Measurements from ENCODE around the gene TCF4.

The TCF4 gene

DNA sequence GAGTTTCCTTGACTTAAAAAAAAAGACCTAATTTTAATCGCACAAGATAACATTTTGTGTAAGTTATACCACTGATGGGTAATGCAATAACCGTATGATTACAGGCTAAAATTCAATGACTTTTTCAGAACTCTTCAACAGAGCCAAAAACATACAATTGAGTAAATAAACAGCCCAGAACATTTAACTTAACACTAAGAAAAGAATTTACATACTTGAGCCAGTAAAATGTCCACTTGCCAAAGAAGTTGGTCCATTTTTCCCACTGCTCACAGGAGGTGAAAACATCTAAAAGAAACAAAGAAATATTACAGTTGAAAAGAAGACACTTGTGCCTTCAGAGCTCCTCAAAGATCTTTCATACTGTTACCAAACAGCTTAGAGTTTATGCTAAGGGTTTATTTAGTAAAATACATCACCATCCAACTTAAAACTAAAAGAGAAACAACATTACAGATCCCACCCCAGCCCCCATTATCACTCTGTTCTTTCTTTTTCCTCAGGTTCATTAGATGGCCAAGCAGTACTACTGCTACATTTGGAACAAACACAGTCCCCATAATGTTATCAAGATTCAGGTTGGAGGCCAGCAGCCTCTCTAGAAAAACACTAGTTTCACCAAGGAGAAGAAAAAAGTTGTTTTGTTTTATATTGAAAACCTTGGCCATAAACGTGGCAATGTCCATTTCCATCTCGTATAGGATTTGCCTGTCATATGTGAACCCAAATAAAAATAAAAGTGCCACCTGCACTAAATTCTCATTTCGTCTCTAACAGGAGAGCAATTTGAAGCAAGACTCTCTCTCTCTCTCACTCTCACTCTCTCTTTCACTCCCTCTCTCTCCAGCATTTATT is 2.7 kb downstream of the TCF4 start:
- DNase-seq, result no peak

DNA sequence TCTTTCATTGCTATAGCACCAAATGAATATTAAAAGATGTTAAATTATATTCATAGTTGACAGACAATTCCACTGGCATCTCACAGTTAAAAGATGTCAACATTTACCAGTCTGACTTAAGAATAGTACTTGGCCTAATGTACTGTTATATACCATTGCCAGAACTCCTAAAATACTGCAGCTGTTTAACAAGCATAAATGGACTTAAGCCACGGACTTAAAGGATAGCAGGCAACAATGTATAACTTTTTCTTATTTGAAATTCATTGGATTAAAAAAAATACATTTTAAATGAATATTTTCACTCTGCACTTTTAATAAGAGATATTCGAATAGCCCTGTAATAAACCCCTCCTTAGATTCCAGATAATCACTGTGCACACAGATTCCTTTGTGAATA is 3.8 kb downstream of the TCF4 start:
- DNase-seq, result no peak

- DNase-seq, result no peak
These were observed 5.7 kb downstream of the TCF4 start for GRCh38 chr18:55582325-55582724.

DNA sequence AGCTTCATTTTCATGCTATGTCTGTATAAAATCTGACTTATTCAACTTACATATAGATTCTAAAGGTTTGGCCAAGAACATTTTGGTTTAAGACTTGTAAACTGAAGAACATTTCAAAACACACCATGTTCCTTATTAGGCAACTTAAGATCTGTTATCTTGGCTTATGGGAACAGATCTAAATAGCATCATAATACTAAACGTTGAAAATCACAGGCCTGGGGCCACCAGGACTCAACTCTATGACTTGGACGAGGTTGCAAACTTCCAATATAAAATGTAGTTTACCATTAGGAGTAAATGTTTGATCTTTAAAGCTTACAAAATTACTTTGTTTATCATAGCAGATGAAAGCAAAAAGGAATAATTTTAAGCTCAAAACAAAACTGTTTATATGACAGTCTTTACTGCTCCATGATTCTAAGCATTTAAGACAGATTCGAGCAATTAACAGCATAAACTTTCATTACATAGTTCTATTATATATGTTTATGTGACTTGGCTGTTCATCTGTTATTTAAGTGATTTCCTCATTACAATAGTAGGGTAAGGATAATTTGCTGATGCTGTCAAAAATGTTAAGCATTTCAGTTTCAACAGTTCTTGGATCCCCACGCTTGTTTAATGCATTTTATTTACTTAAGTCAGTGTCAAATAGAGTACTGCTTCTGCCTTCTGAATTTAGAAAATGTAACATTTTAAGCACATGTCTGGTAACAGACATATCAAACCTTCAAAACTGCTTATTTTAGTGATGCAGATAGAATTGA is 8.3 kb downstream of the TCF4 start:
- no peak for DNase-seq

GRCh38 chr18:55577812-55578539 is 10.0 kb downstream of the TCF4 start:
- DNase-seq, result no peak

GRCh38 chr18:55576001-55576400 is 12.0 kb downstream of the TCF4 start:
- DNase-seq, result no peak

- no peak for DNase-seq
These were observed 12.9 kb downstream of the TCF4 start for GRCh38 chr18:55575066-55575465.

DNA sequence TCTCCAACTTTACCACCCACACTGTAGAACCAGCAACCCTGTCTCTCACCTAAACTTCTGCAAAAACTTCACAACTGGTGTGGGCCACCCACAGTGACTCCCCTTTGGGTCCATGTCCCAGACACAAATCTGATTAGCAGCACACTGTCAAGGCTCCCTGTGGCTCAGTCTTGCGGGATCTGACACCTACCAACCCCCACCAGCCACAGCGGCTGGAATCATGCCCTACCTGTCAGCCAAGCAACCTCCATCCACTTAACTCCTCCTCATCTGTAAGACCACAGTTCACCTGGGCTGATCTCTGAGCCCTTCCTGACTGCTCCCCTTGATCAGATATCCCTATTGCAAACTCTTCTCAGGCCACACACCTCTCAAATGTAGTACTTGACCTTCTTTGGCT is 14.6 kb downstream of the TCF4 start:
- no peak for DNase-seq

DNA sequence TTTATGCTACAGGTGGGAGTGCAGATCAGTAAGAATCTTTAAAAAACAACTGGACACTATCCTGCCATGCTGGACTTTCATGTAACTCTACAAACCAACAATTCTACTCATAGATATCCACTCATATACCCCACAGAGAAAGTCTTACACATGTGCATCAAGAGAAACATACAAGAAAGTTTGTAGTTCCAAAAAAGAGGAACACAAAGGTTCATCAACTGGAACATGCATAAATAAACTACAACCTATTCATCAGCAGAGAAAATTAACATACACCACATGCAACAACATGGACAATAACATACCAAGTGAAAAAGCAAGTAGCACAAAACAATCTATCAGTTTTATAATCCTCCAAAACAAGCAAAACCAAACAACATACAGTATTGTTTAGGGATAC is 17.0 kb downstream of the TCF4 start:
- DNase-seq, result no peak

DNA sequence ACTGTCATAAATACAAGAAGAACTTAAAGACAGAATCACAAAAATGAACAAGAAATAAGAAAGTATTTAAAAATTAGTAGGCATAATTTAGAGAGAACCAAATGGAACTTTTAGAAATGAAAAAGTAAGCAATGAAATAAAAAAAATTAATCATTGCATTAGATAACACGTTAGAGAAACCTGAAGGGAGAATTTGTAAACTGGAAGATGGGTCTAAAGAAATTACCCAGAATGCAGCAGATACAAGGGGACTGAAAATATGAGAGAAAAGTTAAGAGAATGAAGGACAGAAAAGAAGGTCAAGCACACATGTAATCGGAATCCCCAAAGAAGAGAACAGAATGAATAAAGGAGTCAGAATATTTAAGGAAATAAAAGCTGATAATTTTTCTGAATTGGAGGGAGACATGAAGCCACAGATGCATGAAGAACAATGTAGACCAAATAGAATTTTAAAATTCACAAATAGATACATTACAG is 21.5 kb downstream of the TCF4 start:
- DNase-seq, result no peak

GRCh38 chr18:55559739-55560138 is 28.3 kb downstream of the TCF4 start:
- DNase-seq, result no peak

DNA sequence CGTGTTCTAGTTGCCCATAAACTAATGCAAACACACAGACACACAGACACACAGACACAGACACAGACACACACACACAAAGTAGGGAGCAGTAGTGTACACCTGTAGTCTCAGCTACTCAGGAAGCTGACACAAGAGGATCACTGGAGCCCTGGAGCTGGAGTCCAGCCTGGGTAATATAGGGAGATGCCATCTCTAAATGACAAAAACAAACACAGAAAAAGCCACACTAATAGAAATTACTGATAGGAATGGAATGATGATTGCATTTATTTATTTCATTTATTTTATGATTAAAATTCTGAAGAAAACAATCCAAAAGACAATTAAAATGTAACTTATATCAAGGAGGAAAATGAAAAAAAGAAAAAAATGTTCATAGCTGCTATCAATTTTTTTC is 30.8 kb downstream of the TCF4 start:
- no peak for DNase-seq

DNA sequence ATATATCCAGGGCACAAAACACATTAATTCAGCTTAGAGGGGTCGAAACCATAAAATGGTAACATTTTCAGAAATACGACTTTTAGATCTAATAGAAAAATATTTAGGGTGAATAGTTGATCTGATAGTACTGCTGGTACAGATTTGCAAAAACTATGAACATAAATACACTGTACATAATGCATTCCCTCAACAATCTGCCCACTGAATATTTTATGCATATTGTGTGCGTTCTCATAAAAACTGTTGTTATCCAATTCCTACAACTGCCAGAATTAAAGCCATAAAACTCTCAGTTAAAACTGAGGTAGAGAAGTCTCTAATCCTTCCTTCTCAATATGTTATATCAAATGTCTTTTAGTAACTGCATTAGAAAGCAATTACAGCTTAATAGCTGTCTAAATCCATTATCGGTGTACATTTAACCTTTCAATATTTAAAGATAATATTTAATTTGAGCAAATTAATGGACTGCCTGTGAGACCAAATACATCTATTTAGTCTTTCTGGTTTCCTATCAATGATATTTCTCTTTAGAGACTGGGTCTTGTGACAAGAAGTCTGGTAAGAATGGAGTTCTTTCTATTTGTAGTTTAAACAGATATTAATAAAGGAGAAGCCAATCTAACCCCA is 32.5 kb downstream of the TCF4 start:
- DNase-seq, result no peak

- DNase-seq, result no peak
These were observed 35.3 kb downstream of the TCF4 start for GRCh38 chr18:55552526-55553189.

- no peak for DNase-seq
These were observed 36.8 kb downstream of the TCF4 start for GRCh38 chr18:55551227-55551626.

DNA sequence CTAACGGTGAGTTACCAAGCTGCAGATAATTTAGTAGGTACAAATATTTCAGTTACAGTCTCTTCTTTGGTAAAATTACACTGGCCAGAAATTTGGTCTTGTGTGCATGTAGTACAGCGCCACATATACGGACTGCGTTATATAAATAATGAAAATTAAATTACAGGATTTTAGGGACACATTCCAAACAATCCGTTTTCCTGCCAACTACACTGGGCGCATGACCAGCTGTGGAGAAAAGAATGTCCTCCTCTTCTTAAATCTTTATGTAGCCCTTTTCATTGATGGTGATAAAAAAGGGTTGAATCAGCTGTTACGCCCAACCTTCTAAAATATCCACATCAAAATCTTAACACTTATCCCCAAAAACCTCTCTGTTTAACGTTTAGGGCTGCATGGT is 37.5 kb downstream of the TCF4 start:
- DNase-seq, result no peak

GRCh38 chr18:55549474-55550104 is 38.4 kb downstream of the TCF4 start:
- DNase-seq, result no peak

- DNase-seq, result no peak
These were observed 40.3 kb downstream of the TCF4 start for GRCh38 chr18:55547705-55548056.

DNA sequence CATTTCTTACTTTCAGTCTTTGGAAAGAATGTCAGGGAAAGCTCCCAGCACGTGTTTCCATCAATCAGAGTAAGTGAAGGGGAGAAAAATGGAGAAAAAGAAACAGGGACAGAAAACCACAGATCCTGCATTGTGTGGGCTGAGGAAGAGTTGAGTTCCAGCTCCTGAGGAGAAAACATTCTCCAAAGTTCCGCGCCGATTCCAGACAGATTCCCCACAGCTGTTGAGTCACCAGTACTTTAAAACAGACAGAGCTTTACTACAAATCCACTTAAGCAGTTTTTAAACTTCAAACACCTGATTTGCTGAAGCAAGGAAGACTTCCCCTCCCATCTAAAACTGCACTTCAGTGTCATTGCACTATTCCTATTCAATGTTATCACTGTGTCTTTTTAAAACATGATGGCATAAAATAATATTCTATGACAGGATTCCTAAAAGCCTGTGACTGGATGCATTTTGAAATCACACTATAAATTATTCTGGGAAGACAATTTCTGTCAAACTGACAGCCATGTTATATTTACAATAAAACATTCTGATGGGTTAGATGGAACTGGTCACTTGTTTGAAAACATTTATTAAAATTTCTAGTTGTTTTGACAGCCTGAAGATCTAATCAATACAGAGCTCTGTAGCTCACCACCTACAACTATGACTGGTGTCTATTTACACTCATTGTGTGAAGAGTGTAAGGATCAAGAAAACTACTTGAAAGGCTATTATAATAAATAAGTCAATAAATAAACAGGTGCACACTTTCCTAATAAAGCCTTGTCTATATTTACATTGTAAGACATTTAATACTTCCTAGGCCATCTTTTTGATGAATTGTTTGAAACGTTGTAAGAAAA is 40.9 kb downstream of the TCF4 start:
- no peak for DNase-seq

DNA sequence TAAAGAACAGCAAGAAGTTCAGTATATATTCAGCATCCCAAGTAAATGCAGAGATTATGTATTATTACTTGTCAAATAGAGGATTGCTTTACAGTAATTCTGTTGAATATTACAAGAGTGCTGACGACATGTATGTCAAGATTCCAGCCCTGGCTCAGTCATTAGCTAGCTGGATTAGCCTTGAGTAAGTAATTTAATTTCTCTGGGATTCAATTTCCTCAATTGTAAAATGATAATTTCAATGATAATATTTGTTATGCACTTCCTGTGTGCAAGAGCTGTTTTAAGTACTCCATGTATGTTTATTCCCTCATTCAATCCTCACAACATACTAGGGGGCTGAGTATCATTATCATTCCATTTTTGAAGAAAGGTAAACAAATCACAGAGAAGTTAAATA is 44.0 kb downstream of the TCF4 start:
- no peak for DNase-seq

DNA sequence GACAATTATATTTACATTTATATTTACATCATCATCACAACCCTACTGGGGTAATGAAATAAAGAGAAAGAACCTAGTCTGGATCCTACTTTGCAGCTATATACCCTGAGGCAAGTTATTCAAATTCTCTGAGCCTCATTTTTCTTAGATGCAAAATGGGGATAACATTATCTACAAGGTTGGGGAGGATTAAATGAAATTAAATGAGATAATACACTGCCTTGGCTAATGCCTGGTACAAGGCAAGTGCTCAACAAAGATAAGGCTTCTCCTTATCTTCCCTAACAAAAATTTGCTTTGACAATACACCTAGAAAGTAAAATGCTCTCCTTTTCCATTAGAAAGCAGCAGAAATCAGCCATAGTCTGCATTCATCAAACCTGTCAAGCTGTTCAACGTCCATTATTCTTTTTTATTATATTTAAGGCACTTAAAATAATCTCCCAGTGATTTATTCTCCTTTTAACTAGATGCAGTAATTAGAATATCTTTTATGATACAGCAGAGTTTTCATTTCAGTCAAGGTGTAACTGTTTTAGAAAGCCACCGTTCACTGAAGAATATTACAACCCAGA is 44.8 kb downstream of the TCF4 start:
- DNase-seq, result no peak
